ENCODE results near the gene NEXN. TPM values are rescaled to one million over a fixed set of nuclear protein-coding genes. Genes with fewer than 3 reads are reported as not detected.

Gene NEXN
- 70.8 TPM for total RNA-seq

- DNase-seq = peak; percentile 95
These were observed at the start of gene NEXN for GRCh38 chr1:77888081-77888780. Gene NEXN (plus strand): TSS chr1:77888624. CDS start chr1:77916107, 27,483 bp downstream.

- no peak for DNase-seq
These were observed 46.9 kb upstream of the NEXN start for GRCh38 chr1:77841574-77841973.

- DNase-seq = no peak
These were observed 42.5 kb upstream of the NEXN start for GRCh38 chr1:77845951-77846350.

- DNase-seq = no peak
These were observed 41.5 kb upstream of the NEXN start for GRCh38 chr1:77846966-77847365.

GRCh38 chr1:77847621-77848080, 40.8 kb upstream of the NEXN start:
- no peak for DNase-seq

GRCh38 chr1:77850082-77850481, 38.3 kb upstream of the NEXN start:
- no peak for DNase-seq

- no peak for DNase-seq
These were observed 30.9 kb upstream of the NEXN start for GRCh38 chr1:77857552-77857951.

- DNase-seq = no peak
These were observed 29.7 kb upstream of the NEXN start for GRCh38 chr1:77858725-77859124.

GRCh38 chr1:77859248-77859647, 29.2 kb upstream of the NEXN start:
- DNase-seq = no peak

GRCh38 chr1:77866296-77866695, 22.1 kb upstream of the NEXN start:
- no peak for DNase-seq

GRCh38 chr1:77872645-77873044, 15.8 kb upstream of the NEXN start:
- DNase-seq = no peak

- no peak for DNase-seq
These were observed 15.0 kb upstream of the NEXN start for GRCh38 chr1:77873461-77873860.

GRCh38 chr1:77874804-77875445, 13.5 kb upstream of the NEXN start:
- DNase-seq = no peak

GRCh38 chr1:77876884-77877283, 11.5 kb upstream of the NEXN start:
- no peak for DNase-seq

- DNase-seq = no peak
These were observed 7.4 kb upstream of the NEXN start for GRCh38 chr1:77881061-77881460.

GRCh38 chr1:77882411-77882810, 6.0 kb upstream of the NEXN start:
- no peak for DNase-seq

- DNase-seq = peak; percentile 83
These were observed 588 bp downstream of the NEXN start for GRCh38 chr1:77888781-77889642.

GRCh38 chr1:77889671-77890070, 1.2 kb downstream of the NEXN start:
- peak; percentile 50 for DNase-seq

GRCh38 chr1:77891200-77891599, 2.8 kb downstream of the NEXN start:
- no peak for DNase-seq

- no peak for DNase-seq
These were observed 11.4 kb downstream of the NEXN start for GRCh38 chr1:77899647-77900320.

GRCh38 chr1:77900687-77901293, 12.4 kb downstream of the NEXN start:
- peak; percentile 68 for DNase-seq

- DNase-seq = no peak
These were observed 17.2 kb downstream of the NEXN start for GRCh38 chr1:77905603-77906002.
